Measurements from ENCODE around the gene TANGO6.
"Not testable (repeated sequence)": the region's sequence is repeated elsewhere in the genome, so short reads cannot be mapped to it uniquely, and the experiment has no call there.

The TANGO6 gene

DNA sequence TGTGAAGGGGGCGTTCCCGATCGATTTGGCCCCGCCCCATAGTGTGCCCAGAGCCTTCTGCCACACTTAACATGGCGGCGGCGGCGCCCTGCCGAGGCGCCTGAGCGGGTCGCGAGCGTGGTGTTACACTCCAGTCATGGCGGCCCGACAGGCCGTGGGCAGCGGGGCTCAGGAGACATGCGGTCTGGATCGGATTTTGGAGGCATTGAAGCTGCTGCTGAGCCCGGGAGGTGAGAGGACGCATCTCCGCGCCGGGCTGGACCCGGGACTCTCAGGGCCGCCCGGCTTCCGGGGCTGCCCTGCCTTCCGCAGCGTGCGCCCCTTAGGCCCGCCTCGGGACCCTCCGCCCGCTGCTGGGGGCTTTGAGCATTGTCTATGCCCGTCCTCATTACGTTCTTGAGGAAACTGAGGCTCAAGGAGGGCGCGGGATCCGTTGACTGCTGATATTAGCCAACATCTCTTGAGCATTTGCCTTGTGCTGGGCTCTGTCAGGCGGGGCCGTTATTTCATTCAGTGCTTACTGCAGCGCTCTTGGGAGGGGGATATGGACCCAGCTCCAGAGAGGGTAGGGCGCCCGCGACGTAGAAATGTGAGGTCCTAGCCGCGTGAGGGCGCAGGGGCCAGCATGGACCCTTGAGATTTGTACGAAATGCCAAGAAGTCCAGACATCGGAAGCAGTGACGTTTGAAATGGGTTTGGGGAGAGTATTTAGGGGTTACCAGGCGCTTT lies at the start of gene TANGO6:
Gene TANGO6 (plus strand): TSS at position 50 of the 729 bp plus-strand sequence. CDS start 87 bp downstream, at position 137.
- peak; percentile 87 to 90 for DNase-seq (ENCODE audit: low read depth in 2 of 2, low spot score in 1 of 2)

DNA sequence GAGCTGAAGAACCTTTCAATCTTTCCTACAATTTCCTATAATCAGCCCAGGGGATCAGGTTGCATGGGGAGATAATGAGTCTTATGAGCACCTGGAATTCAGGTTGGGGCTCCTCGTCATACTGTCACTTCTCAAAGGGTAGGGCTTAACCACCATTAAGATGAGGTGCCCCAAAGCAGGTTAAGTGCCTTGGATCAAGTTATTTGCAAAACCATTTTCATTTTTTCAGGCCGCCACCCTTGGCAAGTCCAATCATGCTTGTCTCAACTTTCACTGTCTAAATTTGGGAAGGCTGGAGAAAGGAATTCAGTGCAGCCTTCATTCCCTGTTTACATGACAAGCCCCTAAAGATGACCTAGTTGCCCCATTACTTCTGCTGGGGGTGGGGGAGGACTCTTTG lies 44.9 kb upstream of the TANGO6 start:
- no peak for DNase-seq (ENCODE audit: low read depth in 2 of 2, low spot score in 1 of 2)

- DNase-seq (ENCODE audit: low read depth in 2 of 2, low spot score in 1 of 2), result no peak
These were observed 43.0 kb upstream of the TANGO6 start for GRCh38 chr16:68800257-68800875.

GRCh38 chr16:68802190-68802589 lies 41.1 kb upstream of the TANGO6 start:
- DNase-seq (ENCODE audit: low read depth in 2 of 2, low spot score in 1 of 2), result no peak

DNA sequence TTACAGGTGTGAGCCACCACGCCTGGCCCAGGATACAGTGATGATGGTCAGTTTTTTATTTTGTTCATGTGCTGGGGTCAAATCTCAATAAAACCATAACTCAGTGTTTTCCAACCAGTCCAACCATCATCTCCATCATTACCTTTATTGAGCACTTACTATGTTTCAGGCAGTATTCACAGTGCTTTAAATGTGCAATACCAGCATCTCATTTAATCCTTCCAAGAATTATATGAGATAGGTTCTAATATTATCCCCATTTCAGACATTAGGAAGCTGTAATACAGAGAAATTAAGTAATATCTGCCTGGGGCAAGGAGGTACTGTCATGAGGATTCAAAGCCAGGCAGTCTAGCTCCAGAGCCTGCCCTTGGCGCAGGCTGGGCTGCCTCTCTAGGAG lies 36.9 kb upstream of the TANGO6 start:
- no peak for DNase-seq (ENCODE audit: low read depth in 2 of 2, low spot score in 1 of 2)

DNA sequence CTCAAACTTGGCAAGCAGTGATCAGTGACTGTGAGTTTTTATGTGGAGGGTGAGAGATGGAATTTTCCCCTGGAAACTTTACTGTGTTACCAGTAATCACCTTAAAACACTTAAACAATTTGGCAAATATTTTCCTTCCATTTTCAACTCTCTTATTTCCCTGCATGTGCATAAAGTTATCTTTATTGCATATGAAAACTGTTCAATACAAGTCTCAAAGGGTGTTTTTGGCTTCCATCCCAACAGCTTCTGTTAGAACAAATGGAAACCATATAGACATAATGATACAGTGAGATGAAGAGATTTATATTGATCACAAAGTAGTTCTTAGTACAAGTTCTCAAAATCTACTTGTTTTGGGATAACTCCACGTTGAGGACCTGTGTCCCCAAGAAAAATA lies 36.4 kb upstream of the TANGO6 start:
- no peak for DNase-seq (ENCODE audit: low read depth in 2 of 2, low spot score in 1 of 2)

DNA sequence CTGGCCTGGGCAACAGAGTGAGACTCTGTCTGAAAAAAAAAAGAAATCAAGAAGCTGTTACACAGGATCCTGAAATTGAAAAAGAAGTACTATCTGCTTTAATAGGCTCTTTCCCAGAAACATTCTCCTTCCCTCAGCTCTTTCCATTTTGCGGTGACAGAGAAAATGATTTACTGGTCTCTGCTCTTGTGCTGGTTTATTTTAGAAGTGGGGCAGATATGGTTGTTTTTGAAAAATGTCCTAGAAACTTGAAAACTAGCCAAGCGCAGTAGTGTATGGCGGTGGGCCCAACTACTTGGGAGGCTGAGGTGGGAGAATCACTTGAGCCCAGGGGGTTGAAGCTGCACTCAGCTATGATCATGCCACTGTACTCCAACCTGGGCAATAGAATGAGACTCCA lies 28.8 kb upstream of the TANGO6 start:
- no peak for DNase-seq (ENCODE audit: low read depth in 2 of 2, low spot score in 1 of 2)

DNA sequence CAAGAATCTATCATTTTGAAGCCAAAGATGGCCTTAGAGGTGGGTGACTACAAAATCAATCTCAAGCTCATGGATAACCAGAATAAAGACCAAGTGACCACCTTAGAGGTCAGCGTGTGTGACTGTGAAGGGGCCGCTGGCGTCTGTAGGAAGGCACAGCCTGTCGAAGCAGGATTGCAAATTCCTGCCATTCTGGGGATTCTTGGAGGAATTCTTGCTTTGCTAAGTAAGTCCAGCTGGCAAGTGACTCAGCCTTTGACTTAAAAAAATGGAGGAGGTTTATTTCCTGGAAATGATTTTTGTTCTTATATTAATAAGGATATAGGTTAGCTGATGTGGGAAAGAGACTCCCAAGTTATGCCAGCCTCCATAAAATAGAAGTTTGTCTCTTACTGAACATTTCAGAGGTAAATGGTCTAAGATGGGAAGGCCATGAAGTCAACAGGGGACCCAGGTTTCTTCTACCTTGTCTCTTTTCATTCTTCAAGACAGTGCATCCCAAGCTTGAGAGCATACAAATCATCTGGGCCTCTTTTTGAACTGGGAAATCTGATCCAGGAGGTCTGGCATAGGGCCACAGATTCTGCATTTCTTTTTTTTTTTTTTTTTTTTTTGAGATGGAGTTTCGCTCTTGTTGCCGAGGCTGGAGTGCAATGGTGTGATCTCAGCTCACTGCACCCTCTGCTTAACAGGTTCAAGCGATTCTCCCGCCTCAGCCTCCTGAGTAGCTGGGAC lies 19.8 kb upstream of the TANGO6 start:
- DNase-seq (ENCODE audit: low read depth in 2 of 2, low spot score in 1 of 2), result no peak

GRCh38 chr16:68825427-68825826 lies 17.9 kb upstream of the TANGO6 start:
- DNase-seq (ENCODE audit: low read depth in 2 of 2, low spot score in 1 of 2), result no peak

GRCh38 chr16:68826652-68827051 lies 16.7 kb upstream of the TANGO6 start:
- no peak for DNase-seq (ENCODE audit: low read depth in 2 of 2, low spot score in 1 of 2)

GRCh38 chr16:68833251-68833650 lies 10.1 kb upstream of the TANGO6 start:
- no peak for DNase-seq (ENCODE audit: low read depth in 2 of 2, low spot score in 1 of 2)

DNA sequence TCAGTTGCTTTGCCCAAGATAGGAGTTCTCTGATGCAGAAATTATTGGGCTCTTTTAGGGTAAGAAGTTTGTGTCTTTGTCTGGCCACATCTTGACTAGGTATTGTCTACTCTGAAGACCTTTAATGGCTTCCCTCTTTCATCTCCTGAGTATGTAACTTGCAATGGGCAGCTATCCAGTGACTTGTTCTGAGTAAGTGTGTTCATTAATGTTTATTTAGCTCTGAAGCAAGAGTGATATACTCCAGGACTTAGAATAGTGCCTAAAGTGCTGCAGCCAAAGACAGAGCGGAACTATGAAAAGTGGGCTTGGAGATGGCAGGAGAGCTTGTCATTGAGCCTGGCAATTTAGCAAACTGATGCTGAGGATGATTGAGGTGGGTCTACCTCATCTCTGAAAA lies 8.8 kb upstream of the TANGO6 start:
- no peak for DNase-seq (ENCODE audit: low read depth in 2 of 2, low spot score in 1 of 2)

DNA sequence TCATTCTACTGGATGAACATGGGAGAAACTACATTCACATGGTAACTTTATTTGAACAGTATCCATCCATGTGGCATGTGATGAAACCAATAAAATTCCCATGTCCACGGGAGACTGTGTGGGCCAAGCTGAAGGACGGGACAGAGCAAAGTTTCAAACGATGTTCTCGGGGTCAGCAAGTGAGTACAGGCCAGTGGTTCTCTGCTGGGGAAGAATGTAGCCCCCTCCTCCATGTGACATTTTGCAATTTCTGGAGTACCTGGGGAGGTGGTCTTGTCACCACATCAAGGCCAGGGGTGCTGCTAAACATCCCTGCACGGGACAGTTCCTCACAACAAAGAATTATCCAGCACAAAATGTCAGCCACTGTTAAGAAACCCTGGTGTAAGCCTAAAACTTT lies 7.4 kb upstream of the TANGO6 start:
- DNase-seq (ENCODE audit: low read depth in 2 of 2, low spot score in 1 of 2), result no peak

DNA sequence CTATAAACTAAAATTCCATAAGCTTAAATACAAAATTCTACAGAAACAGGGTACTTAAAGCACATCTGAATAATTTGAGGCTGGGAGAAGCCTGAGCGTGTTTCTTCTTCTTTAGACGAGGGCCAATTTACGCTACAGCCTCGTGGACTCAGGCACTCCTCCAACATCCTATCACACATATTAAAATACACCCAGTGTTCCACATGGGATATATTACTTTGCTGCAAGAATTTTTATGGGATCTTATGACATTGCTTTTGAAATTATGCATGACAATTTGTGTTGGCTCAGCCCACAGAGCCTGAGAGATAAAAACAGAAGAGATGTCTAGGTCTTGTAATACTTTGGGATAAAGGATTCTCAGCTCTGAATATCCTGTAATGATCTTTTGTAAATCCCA lies 3.5 kb upstream of the TANGO6 start:
- no peak for DNase-seq (ENCODE audit: low read depth in 2 of 2, low spot score in 1 of 2)

DNA sequence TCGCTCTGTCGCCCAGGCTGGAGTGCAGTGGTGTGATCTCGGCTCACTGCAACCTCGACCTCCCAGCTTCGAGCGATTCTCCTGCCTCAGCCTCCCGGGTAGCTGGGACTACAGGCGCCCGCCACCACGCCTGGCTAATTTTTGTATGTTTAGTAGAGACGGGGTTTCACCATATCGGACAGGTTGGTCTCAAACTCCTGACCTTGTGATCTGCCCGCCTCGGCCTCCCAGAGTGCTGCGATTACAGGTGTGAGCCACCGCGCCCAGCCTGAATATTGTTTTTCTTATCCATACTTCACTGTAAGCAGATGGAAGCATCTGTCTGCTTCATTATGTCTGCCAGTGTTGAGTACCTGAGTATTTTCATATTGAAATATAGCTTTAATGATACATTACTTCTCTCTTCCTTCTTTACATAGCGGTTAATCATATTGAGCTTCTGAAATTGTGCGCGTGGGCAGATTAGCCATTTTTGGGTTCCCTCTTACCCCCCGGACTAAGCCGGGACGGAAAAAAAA lies 308 bp upstream of the TANGO6 start:
- DNase-seq (ENCODE audit: low read depth in 2 of 2, low spot score in 1 of 2), result not testable (repeated sequence)

DNA sequence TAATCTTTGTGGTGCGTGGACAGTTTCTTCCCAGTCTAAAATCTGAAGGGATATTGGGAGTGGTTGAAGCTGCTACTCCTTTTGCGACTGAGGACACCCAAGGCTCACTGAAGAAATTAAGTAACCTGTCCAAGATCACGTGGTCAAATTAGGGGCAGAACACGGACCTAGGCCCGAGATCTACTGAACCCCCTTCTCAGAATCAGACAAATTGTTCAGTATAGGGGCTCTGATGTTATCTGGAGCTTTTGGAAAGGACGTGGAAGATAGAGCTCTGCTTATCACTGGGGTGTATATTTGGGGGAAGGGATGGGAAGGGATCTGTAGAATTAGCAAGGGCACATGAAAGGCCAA lies 857 bp downstream of the TANGO6 start:
- DNase-seq (ENCODE audit: low read depth in 2 of 2, low spot score in 1 of 2), result no peak

DNA sequence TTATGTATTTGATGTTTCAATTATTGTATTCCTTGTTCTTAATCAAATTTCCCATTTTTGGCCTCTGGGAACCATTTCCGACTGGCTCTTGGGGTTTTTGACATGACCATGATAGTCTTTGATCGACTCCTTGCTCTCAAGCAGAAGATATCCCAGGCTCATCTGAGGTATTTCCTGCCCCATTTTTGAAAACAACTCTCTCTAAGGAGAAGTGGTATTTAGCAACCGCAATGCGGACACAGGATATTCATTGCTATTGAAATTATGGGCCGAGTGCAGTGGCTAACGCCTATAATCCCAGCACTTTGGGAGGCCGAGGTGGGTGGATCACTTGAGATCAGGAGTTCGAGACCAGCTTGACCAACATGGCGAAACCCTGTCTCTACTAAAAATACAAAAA lies 5.5 kb downstream of the TANGO6 start:
- no peak for DNase-seq (ENCODE audit: low read depth in 2 of 2, low spot score in 1 of 2)

DNA sequence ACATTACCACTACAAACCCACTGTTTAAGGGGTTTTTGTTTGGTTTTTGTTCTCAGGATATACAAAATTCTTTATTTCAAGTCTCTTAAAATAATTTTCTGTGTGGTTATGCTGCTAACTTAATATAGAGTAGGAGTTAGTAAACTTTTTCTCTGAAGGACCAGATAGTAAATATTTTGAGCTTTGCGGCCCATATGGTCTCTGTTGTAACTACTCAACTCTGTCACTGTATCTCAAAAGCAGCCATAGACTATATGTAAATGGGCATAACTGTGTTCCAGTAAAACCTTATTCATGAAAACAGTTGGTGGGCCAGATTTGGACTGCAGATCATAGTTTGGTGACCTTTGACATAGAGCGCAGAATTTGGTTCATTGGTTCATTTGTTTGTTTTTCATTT lies 7.2 kb downstream of the TANGO6 start:
- no peak for DNase-seq (ENCODE audit: low read depth in 2 of 2, low spot score in 1 of 2)

DNA sequence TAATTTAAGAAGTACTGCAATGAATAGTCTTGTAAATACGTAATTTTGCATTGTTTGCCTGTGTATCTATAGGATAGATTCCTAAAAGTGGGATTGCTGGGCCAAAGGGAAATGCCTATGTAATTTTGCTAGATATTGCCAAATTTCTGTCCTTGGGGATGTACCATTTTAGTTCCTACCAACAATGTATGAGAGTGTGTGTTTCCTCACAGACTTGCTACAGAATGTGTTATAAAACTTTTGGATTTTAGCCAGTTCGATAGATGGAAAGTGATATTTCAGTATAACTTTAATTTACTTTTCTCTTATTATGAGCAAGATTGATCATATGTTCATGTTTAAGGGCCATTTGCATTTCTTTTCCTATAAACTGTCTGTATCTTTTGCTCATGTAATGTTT lies 8.3 kb downstream of the TANGO6 start:
- DNase-seq (ENCODE audit: low read depth in 2 of 2, low spot score in 1 of 2), result no peak

DNA sequence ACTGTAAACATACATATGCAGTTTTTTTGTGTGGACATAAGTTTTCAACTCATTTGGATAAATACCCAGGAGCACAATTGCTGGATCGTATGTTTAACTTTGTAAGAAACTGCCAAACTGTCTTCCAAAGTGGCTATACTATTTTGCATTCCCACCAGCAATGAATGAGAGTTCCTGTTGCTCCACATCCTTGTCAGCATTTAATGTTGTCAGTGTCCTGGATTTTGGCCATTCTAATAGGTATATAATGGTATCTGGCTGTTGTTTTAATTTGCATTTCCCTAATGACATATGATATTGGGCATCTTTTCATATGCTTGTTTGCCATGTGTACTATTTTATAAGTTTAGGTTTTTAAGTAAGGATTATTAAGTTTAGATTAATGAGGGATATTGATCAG lies 14.1 kb downstream of the TANGO6 start:
- DNase-seq (ENCODE audit: low read depth in 2 of 2, low spot score in 1 of 2), result no peak

- DNase-seq (ENCODE audit: low read depth in 2 of 2, low spot score in 1 of 2), result no peak
These were observed 16.5 kb downstream of the TANGO6 start for GRCh38 chr16:68859828-68860227.

Measured in stimulated activated CD8-positive, alpha-beta memory T cell treated with anti-CD3 and anti-CD28 coated beads, Interleukin-4, amount 100 ng/mL, for 4 hours (primary cell).